H9 (cell line): ENCODE measurements around the gene SYNRG. TPM values are rescaled to one million over a fixed set of nuclear protein-coding genes. Genes with fewer than 3 reads are reported as not detected.

Experiments
- DNase-seq: peaks from one replicate; pipeline ENCODE4 v3.0.0-alpha.2; 2017
- H2AFZ ChIP-seq: one replicate; pipeline ENCODE4 v1.6.1; 2013; ENCODE audit warnings: mild to moderate bottlenecking, low read length, control low read depth, moderate library complexity
- H2AK5ac ChIP-seq: 2 replicates; pipeline ENCODE4 v1.6.1; 2013; ENCODE audit warnings: low read length, control low read depth, mixed read lengths; ENCODE audit not compliant: insufficient read length
- H2BK120ac ChIP-seq: one replicate; pipeline ENCODE4 v1.6.1; 2013; ENCODE audit warnings: low read depth, mild to moderate bottlenecking, low read length, control low read depth, inconsistent platforms; ENCODE audit not compliant: poor library complexity, severe bottlenecking
- H2BK12ac ChIP-seq: 2 replicates; pipeline ENCODE4 v1.6.1; 2013; ENCODE audit warnings: low read length, control low read depth, mixed read lengths, low read depth; ENCODE audit not compliant: insufficient read length
- H2BK15ac ChIP-seq: 2 replicates; pipeline ENCODE4 v1.6.1; 2013; ENCODE audit warnings: low read depth, low read length, control low read depth
- H2BK20ac ChIP-seq: one replicate; pipeline ENCODE4 v1.6.1; 2013; ENCODE audit warnings: low read depth, mild to moderate bottlenecking, low read length, control low read depth, inconsistent platforms; ENCODE audit not compliant: poor library complexity, severe bottlenecking
- H2BK5ac ChIP-seq: 2 replicates; pipeline ENCODE4 v1.6.1; 2013; ENCODE audit warnings: low read length, control low read depth, mixed read lengths; ENCODE audit not compliant: insufficient read length
- H3K14ac ChIP-seq: 2 replicates; pipeline ENCODE4 v1.6.1; 2013; ENCODE audit warnings: low read length, control low read depth; ENCODE audit not compliant: insufficient read depth
- H3K18ac ChIP-seq: 2 replicates; pipeline ENCODE4 v1.6.1; 2013; ENCODE audit warnings: low read depth, mild to moderate bottlenecking, mixed read lengths, low read length, control low read depth; ENCODE audit not compliant: insufficient read length
- H3K23ac ChIP-seq: 2 replicates; pipeline ENCODE4 v1.6.1; 2013; ENCODE audit warnings: low read length, control low read depth, mixed read lengths, low read depth; ENCODE audit not compliant: insufficient read length
- H3K23me2 ChIP-seq: 2 replicates; pipeline ENCODE4 v1.6.1; 2013; ENCODE audit warnings: low read depth, mild to moderate bottlenecking, mixed read lengths, low read length, control low read depth; ENCODE audit not compliant: insufficient read length, poor library complexity, severe bottlenecking
- H3K27ac ChIP-seq: 2 replicates; pipeline ENCODE4 v1.5.1; 2013; ENCODE audit warnings: low read length, control low read depth, mixed read lengths, low read depth; ENCODE audit not compliant: insufficient read length
- H3K27me3 ChIP-seq: 2 replicates; pipeline ENCODE4 v1.6.1; 2013; ENCODE audit warnings: low read length, control low read depth, inconsistent platforms; ENCODE audit not compliant: insufficient read depth
- H3K4ac ChIP-seq: 2 replicates; pipeline ENCODE4 v1.6.1; 2013; ENCODE audit warnings: low read depth, mild to moderate bottlenecking, control low read depth, inconsistent platforms, low read length, moderate library complexity
- H3K4me1 ChIP-seq: 2 replicates; pipeline ENCODE4 v1.6.1; 2013; ENCODE audit warnings: low read length, control low read depth, inconsistent platforms; ENCODE audit not compliant: insufficient read depth
- H3K4me2 ChIP-seq: 2 replicates; pipeline ENCODE4 v1.6.1; 2013; ENCODE audit warnings: low read length, control low read depth, mixed read lengths; ENCODE audit not compliant: insufficient read length, insufficient read depth
- H3K56ac ChIP-seq: 2 replicates; pipeline ENCODE4 v1.6.1; 2013; ENCODE audit warnings: low read depth, mild to moderate bottlenecking, mixed read lengths, low read length, control low read depth; ENCODE audit not compliant: insufficient read length
- H3K79me1 ChIP-seq: 2 replicates; pipeline ENCODE4 v1.6.1; 2013; ENCODE audit warnings: low read depth, mild to moderate bottlenecking, moderate library complexity, low read length, control low read depth, inconsistent platforms; ENCODE audit not compliant: insufficient read depth, poor library complexity, severe bottlenecking
- H3K79me2 ChIP-seq: 2 replicates; pipeline ENCODE4 v1.6.1; 2013; ENCODE audit warnings: low read length, control low read depth, inconsistent platforms; ENCODE audit not compliant: insufficient read depth
- H3K9ac ChIP-seq: 2 replicates; pipeline ENCODE4 v1.6.1; 2013; ENCODE audit warnings: low read length, control low read depth, mixed read lengths; ENCODE audit not compliant: insufficient read length; ENCODE audit errors: extremely low read depth
- H3K9me3 ChIP-seq: one replicate; pipeline ENCODE4 v1.6.1; 2013; ENCODE audit warnings: low read depth, low read length, inconsistent platforms; ENCODE audit not compliant: control insufficient read depth
- H3T11ph ChIP-seq: one replicate; pipeline ENCODE4 v1.6.1; 2013; ENCODE audit warnings: mild to moderate bottlenecking, low read length, control low read depth, inconsistent platforms
- H4K20me1 ChIP-seq: one replicate; pipeline ENCODE4 v1.6.1; 2013; ENCODE audit not compliant: control insufficient read depth, insufficient read length, insufficient read depth
- H4K5ac ChIP-seq: 2 replicates; pipeline ENCODE4 v1.6.1; 2013; ENCODE audit warnings: low read depth, mild to moderate bottlenecking, mixed read lengths, low read length, control low read depth; ENCODE audit not compliant: insufficient read length
- H4K8ac ChIP-seq: replicated peaks from 2 replicates; pipeline ENCODE4 v1.6.1; 2013; ENCODE audit warnings: low read length, control low read depth, mixed read lengths, low read depth; ENCODE audit not compliant: insufficient read length
- H4K91ac ChIP-seq: 2 replicates; pipeline ENCODE4 v1.6.1; 2013; ENCODE audit warnings: low read depth, mild to moderate bottlenecking, moderate library complexity, mixed read lengths, low read length, control low read depth; ENCODE audit not compliant: insufficient read length
- H3K27ac Mint-ChIP-seq, 3 experiments: 2 replicates in 2 of 3; 3 replicates in 1 of 3; pipeline ENCODE4 v1.8.0; 2020 to 2021; ENCODE audit warnings: mixed read lengths in 3 of 3, mild to moderate bottlenecking in 1 of 3, moderate library complexity in 1 of 3
- H3K27me3 Mint-ChIP-seq: 2 replicates; pipeline ENCODE4 v1.8.0; 2021; ENCODE audit warnings: low read depth, mild to moderate bottlenecking, moderate library complexity, mixed read lengths
- H3K36me3 Mint-ChIP-seq, 3 experiments: 2 replicates in 2 of 3; 3 replicates in 1 of 3; pipeline ENCODE4 v1.8.0; 2020 to 2021; ENCODE audit warnings: low read depth in 3 of 3, mixed read lengths in 3 of 3; ENCODE audit not compliant: insufficient read depth in 1 of 3
- H3K4me1 Mint-ChIP-seq, 2 experiments: 2 replicates each; pipeline ENCODE4 v1.8.0; 2020; ENCODE audit warnings: mixed read lengths in 2 of 2
- H3K4me3 Mint-ChIP-seq, 2 experiments: 2 replicates in 1 of 2; 3 replicates in 1 of 2; pipeline ENCODE4 v1.8.0; 2020 to 2021; ENCODE audit warnings: mild to moderate bottlenecking in 2 of 2, mixed read lengths in 2 of 2, moderate library complexity in 1 of 2
- H3K9me3 Mint-ChIP-seq, 2 experiments: 2 replicates in 1 of 2; 3 replicates in 1 of 2; pipeline ENCODE4 v1.8.0; 2020; ENCODE audit warnings: mild to moderate bottlenecking in 2 of 2, mixed read lengths in 2 of 2, moderate library complexity in 1 of 2
- WGBS: extraction: QIAGEN DNeasy Blood & Tissue Kit; methylation state at CpG from one replicate; pipeline ENCODE4 v1.1.7; 2013; ENCODE audit warnings: missing lambda C conversion rate, low lambda C conversion rate, mixed read lengths; ENCODE audit not compliant: insufficient read length; ENCODE audit errors: extremely low coverage; 5-methylcytosine and 5-hydroxymethylcytosine counted together
- total RNA-seq: library from RNA; stranded (reverse); gene quantifications from 2 replicates; pipeline ENCODE4 v1.2.1, GENCODE V29; 2021
- TF ChIP-seq, protein P1 (sequence below): fragments of 200-600 bp; sonication (generic); conservative IDR thresholded peaks from 3 replicates; pipeline ENCODE4 v1.8.0; 2021; ENCODE audit warnings: antibody characterized with exemption, mild to moderate bottlenecking

The SYNRG gene
- total RNA-seq, 1 experiment from 2014 or later, result 30.5 TPM

- Histone ChIP-seq H3K4me1 (no peaks in the 10 kb centered on the region), H2BK120ac (no peak overlapping the region), H3K4ac (no peak overlapping the region), H3K23ac (no peak overlapping the region), H2BK12ac (no peak overlapping the region), H3K56ac (no peak overlapping the region), H4K20me1 (no peaks in the 10 kb centered on the region), H3K4me2 (no peak overlapping the region), H3K14ac (no peak overlapping the region), H3K79me2 (no peaks in the 10 kb centered on the region), H2BK5ac (no peak overlapping the region), H4K8ac (no peak overlapping the region), H3K27ac (no peak overlapping the region), H4K5ac (no peak overlapping the region), H3K18ac (no peak overlapping the region), H3K9ac (no peak overlapping the region), H2BK20ac (no peak overlapping the region), H3T11ph (no peak overlapping the region), H2AK5ac (no peak overlapping the region), H3K9me3 (no peaks in the 10 kb centered on the region), H3K79me1 (peaks cover 12% of the 10 kb centered on the region), H3K27me3 (no peaks in the 10 kb centered on the region), H3K23me2 (peaks cover 4% of the 10 kb centered on the region), H4K91ac (no peak overlapping the region), H2BK15ac (no peak overlapping the region), H2AFZ (no peak overlapping the region)
- DNase-seq, result no peak
- peak overlapping the region in 1 of 3 experiments; percentile 56; a peak in 2 of 7 replicates for H3K27ac Mint-ChIP-seq
- H3K4me1 Mint-ChIP-seq, result peaks cover 13 to 23% of the 10 kb centered on the region in 2 experiments
- peaks cover 0 to 12% (median 5%) of the 10 kb centered on the region in 3 experiments; a peak in 6 of 7 replicates for H3K36me3 Mint-ChIP-seq
- H3K9me3 Mint-ChIP-seq, result peaks cover 0 to 2% of the 10 kb centered on the region in 2 experiments; a peak in 2 of 5 replicates
- no peaks in the 10 kb centered on the region for H3K27me3 Mint-ChIP-seq
- no peak overlapping the region for H3K4me3 Mint-ChIP-seq
- TF ChIP-seq, protein P1, sequence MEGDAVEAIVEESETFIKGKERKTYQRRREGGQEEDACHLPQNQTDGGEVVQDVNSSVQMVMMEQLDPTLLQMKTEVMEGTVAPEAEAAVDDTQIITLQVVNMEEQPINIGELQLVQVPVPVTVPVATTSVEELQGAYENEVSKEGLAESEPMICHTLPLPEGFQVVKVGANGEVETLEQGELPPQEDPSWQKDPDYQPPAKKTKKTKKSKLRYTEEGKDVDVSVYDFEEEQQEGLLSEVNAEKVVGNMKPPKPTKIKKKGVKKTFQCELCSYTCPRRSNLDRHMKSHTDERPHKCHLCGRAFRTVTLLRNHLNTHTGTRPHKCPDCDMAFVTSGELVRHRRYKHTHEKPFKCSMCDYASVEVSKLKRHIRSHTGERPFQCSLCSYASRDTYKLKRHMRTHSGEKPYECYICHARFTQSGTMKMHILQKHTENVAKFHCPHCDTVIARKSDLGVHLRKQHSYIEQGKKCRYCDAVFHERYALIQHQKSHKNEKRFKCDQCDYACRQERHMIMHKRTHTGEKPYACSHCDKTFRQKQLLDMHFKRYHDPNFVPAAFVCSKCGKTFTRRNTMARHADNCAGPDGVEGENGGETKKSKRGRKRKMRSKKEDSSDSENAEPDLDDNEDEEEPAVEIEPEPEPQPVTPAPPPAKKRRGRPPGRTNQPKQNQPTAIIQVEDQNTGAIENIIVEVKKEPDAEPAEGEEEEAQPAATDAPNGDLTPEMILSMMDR, result no peak
- no CpG with 5 or more reads among the region's 7 CpGs for WGBS
Measured at GRCh38 chr17:37605813-37606505, 3.3 kb downstream of the SYNRG start.
